SHP77 (cell line): ENCODE results near the gene ZNF609.
A peak's percentile ranks its signal among the peaks of the same experiment; 100 is the strongest.

Experiments used
- DNase-seq, 2 experiments: peaks; one replicate each; lab custom pipeline; 2025; lab: John Stamatoyannopoulos, UW

Gene ZNF609

GRCh38 chr15:64651601-64652191, 191.3 kb downstream of the ZNF609 start:
- peak; percentile 32 to 49 for DNase-seq

- peak in 1 of 2 experiments; percentile 2 for DNase-seq
These were observed 193.4 kb downstream of the ZNF609 start for GRCh38 chr15:64653757-64654156.

- no peak for DNase-seq
These were observed 196.1 kb downstream of the ZNF609 start for GRCh38 chr15:64656508-64656907.

GRCh38 chr15:64665179-64665578, 204.8 kb downstream of the ZNF609 start:
- DNase-seq, result no peak

- no peak for DNase-seq
These were observed 207.4 kb downstream of the ZNF609 start for GRCh38 chr15:64667736-64668161.

GRCh38 chr15:64673866-64674265, 213.5 kb downstream of the ZNF609 start:
- no peak for DNase-seq

GRCh38 chr15:64678126-64678819, 217.9 kb downstream of the ZNF609 start:
- DNase-seq, result no peak

GRCh38 chr15:64680097-64680496, 219.7 kb downstream of the ZNF609 start:
- no peak for DNase-seq

- peak; percentile 79 to 80 for DNase-seq
These were observed 221.1 kb downstream of the ZNF609 start for GRCh38 chr15:64681424-64682024.

GRCh38 chr15:64682255-64682654, 221.9 kb downstream of the ZNF609 start:
- DNase-seq, result no peak

- no peak for DNase-seq
These were observed 223.0 kb downstream of the ZNF609 start for GRCh38 chr15:64683378-64683777.

GRCh38 chr15:64685230-64685888, 225.0 kb downstream of the ZNF609 start:
- no peak for DNase-seq

- peak; percentile 24 to 63 for DNase-seq
These were observed 225.9 kb downstream of the ZNF609 start for GRCh38 chr15:64686130-64686735.

- DNase-seq, result no peak
These were observed 226.8 kb downstream of the ZNF609 start for GRCh38 chr15:64687172-64687571.

GRCh38 chr15:64687688-64688087, 227.3 kb downstream of the ZNF609 start:
- DNase-seq, result no peak

- DNase-seq, result no peak
These were observed 228.4 kb downstream of the ZNF609 start for GRCh38 chr15:64688770-64689169.

- no peak for DNase-seq
These were observed 229.6 kb downstream of the ZNF609 start for GRCh38 chr15:64690008-64690407.

- no peak for DNase-seq
These were observed 230.4 kb downstream of the ZNF609 start for GRCh38 chr15:64690578-64691296.

- DNase-seq, result no peak
These were observed 231.7 kb downstream of the ZNF609 start for GRCh38 chr15:64691896-64692565.

- DNase-seq, result peak in 1 of 2 experiments; percentile 19
These were observed 232.8 kb downstream of the ZNF609 start for GRCh38 chr15:64693134-64693533.

- no peak for DNase-seq
These were observed 234.4 kb downstream of the ZNF609 start for GRCh38 chr15:64694816-64695215.
